HG03571 (cell line): ENCODE data around the gene CABYR.

Experiments used
- ATAC-seq: cut with Tn5 transposase; IDR thresholded peaks from one replicate; pipeline ENCODE4 v1.9.1; 2021; ENCODE audit not compliant: unreplicated experiment

Gene CABYR

DNA sequence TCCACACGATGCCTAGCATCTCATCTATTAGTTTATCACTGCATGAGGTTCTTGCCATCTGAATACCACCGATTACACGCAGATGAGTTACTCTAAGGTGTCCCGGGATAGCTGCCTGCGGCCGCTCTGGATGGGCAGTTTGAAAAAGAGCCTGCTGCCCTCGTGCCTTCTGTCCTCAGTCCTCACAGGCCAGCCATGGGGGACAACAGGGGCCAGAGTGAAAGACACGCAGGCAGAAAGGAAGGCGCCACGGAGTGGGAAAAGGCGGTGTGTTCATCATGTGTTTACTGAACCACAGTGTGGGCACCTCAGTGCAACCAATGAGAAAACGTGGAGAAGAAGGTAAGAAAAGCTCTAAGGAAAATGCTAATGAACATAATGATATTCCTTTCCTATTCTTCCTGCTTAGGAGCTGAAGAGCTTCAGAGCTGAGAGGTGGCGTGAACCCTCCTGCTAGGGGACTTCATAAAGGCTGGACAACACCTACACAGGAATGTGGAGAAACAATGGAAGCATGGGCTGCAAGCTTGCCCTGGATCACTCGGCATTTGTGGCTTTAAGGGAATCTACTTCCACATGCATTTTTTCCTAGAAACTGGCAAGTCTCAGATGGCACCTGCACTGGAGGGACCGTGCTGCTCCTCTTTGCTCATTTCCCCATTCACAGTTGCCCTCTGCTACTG lies 50.9 kb downstream of the CABYR start:
- ATAC-seq, result no peak

DNA sequence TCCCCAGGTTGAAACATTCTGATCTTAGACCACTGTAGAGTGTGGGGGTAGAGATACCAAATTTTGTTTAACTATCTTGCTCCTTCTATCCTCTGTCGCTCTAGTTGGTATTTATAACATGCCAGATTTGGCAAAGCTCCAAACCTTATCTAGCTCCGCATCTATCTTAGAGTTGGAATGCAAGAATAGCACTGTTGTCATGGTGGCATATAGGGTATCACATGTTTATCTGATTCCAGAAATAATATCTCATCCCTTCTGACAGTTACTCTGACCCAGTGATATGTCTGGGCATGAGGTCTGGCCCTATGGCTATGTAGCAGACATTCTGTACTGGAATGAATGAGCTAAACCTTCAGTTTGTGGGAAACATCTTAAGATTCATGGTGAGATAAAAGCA lies 51.7 kb downstream of the CABYR start:
- no peak for ATAC-seq

DNA sequence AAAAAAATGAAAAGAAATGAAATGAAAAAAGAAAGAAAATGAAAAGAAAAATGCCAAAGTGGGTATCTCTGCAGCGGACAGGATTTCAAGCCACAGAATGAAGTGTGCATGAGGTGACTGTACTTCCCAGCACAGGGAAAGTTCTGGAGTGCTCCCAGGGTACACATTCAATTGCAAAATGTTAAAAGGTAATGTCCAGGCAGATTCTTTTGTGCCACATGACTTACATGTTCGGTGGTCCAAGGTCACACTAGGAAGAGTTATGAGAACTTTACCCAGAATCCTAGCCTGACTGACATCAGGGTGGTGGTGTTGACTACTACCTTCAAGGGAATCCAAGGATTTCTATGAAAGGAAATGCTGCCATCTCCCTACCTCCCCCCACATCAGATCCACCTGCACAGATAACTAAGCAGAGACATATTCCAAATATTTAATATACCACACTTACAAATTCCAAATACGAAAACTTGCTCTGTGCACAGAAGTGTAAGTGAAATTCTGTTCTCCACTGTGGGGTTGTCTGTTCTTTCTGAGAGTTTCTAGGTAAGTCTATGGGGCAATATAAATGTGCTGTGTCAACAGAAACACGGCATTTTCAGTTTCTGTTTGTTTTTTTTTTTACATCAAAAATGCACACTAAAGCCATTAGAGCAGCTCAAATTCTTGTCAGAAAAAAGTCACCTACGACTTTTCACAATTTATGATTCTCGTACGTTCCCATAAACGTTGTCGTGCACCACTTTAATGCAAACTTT lies 56.6 kb downstream of the CABYR start:
- no peak for ATAC-seq

DNA sequence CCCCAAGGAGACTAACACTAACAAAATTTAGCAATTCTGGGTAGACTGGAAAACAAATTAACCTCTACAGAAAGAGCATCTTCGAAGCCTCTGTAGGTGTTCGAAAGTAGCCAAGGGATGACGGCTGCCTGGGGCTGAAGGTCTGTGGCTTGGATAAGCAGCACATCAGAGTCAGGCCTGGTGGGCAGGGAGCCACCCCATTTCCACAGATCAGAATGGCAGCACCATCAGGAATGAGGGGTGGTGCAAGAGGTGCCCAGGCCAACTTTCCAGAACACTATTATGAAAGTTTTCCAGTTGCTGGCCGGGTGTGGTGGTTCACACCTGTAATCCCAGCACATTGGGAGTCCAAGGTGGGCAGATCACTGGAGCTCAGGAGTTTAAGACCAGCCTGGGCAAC lies 57.9 kb downstream of the CABYR start:
- ATAC-seq, result no peak

DNA sequence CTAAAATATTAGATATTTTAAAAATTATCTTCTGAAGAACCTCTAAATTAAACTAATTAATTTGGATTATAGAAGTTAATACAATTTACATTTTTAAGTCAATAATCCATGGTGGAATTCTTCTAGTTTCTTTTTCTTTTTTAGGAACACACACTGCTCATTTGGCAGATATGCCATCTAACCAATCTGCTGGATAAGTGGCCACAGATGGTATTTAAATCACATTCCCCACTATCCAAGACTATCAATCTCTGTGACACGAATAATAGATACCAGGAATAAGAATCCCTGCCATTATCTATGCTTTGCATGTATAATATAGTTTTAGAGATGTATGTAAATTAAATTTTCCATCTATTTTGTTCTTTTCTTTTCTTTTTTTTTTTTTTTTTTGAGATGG lies 58.5 kb downstream of the CABYR start:
- no peak for ATAC-seq

DNA sequence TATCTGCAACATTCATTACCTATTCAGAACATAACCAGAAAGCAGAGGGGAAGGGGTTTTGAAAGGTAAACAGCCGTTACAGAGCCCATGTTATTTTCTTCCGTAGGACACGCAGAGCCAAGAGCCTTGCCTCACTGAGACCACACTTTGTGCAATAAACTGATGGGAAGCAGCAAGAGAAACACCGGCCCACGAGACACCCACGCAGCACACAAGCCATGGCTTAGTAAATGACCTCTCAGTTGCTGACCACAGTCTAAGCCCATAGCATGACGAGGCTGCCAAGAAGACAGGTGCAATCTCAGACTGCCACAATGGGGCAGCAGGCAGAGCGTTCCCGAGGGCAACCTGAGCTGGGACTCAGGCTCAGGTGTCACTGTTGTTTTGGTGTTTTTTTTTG lies 59.6 kb downstream of the CABYR start:
- ATAC-seq, result no peak

DNA sequence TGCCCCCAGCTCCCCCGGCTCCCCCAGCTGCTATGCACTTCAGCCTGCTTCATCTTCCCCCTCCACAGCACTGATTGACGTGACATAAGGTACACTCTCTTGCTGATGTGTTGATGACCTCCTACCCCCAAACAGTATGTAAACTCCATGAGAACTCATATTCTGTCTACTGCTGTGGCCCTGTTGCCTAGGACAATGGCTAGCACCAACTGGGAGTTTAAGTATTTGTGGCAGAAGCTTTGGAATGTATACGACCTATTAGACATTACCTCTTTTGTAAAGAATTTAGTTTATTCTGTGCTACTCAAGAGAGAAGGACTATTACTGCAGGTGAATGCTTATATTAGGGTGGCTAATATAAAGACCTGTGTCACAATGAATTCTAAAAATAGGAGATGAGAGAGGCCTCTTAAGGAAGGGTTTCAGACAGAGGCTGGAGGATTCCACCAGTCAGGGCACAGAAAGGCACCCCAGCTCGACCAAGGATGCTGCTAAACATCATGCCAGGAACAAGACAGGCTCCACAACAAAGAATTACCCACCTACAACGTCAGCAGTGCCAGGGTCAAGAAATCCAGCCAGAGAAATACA lies 60.6 kb downstream of the CABYR start:
- no peak for ATAC-seq

DNA sequence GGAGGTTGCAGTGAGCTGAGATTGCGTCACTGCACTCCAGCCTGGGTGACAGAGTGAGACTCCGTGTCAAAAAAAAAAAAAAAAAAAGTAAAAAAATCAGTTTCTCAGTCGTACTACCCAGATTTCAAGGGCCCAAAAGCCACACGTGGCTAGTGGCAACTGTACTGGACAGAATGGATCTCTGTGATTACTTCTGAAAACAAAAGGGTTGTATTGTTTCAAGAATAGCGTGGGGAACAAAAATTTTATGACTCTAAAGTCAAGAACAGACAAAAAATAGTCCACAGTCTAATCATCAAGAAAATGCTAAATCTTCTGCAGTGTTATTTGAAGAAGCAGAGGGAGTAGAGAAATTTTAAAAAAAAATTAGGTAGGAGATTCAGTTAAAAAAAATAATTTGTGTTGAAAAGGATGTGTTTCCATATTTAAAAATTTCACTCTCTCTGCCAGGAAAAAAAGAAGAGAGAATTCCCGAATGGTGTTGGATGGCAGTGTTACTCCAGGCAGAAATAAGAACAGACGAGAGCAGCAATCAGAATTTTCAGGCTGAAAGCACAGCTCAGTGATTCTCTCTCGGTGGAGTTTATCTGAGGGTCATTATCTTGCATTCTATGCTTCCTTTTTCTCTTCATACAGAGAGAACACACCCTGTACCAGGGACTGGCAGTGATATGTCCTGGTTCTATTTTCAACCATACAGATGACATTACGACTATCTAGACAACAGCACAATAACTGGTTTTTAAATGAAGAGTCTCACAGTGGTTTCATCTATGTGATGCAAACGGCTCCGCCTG lies 61.8 kb downstream of the CABYR start:
- no peak for ATAC-seq

DNA sequence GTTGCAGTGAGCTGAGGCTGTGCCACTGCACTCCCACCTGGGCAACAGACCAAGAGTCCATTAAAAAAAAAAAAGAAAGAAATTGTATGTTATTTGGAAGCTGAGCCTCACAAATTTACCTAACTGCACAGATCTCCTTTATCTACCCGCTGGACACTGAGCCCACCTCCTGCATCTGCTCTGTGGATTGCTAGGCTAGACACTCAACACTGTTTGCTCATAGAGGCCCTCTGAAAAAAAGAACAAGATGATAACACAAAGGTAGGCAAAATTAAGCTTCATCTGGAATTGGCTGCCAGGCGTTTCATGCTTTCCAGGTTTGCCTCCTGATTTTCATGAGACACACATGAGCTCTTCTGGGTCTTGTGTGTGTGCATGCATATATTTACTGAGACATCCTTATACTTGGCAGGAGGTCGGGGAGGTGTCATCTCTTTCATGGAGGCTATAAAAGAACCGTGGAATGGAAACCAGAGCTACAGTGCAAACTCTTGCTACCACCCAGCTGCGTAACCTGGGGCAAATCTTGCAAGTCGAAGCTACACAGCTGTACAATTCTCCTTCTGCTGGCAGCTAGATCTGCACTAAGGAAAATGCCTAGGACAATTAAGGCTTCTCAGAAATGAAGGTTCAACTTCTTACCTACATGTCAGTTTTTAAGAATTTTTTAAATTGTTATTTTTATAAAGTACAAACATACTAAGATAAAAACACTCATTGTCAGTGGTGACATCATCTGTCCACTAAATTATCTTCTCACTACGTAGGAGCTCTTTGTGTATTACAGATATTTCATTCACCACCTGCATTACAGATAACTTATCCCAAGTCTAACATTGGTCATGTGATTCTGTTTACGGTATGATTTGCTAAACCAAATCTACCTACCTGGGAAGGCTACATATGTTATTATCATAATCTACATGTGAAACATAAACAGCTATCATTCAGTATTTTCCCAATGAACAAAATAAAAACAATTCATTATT lies 63.1 kb downstream of the CABYR start:
- ATAC-seq, result no peak

DNA sequence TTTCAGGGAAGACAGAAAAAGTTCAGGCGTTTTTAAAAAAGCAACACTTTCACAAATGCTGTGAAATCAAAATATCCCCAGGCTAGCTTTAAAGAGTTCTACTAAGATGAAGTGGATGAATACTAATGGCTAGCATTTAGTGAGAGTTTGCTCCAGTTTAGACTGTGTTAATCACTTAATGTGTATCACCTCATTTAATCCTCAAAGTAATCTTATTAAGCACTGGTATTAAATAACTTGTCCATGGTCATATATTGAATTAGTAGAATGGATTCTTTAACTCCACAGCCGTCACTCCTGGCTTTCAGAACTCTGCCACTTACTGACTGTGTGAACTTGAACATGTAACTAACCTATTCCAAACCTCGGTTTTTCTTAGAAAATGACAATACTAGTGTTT lies 66.0 kb downstream of the CABYR start:
- ATAC-seq, result no peak

DNA sequence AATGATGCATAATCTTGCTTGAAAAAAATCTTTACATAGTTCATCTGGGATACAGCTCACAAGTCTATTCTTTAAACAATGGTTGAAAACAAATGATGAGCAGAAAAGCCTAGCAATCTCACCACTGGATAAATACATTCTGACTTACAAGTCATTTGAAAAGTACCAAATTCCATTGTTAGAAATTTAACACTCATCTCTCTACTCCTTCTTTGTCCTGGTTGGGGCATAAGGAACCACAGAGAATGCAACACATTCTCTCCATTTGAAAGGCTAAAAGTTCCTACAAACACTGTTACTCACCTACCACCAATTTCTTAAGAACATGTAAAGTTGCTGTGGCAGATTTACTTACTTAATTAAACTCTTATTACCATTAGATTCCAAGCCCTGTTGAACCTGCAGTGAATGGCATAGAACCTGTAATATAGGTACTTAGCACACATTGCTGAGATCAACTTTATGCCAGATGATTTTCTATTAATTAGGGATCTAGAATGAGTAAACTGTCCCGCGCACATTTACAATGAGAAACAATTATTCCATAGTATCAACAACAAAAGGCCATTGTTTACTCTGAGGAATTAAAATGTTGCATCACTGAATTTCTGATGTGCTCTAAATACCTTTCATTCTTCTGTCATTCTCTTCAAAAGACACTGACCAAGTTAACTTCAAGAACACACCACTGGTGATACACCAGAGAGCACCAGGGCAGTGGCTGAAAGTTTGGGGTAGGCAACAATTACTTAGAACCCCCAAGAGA lies 69.6 kb downstream of the CABYR start:
- ATAC-seq, result no peak

DNA sequence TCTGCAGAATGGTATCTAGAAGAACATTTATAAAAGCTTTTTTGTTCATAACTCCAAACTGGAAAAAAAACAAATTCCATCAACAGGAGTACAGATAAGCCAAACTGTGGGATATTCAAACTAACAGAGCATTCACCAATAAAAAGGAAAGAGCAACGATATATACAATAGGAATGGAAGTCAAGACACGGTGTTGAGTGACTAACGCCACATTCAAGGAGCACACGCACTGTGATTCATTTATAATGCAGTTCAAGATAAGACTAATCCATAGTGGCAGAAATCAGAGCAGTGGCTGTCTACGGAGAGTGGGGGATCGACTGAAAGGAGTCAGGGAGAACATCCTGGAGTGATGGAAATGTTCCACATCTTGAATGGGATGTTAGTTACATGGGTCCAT lies 70.7 kb downstream of the CABYR start:
- ATAC-seq, result no peak
